Measurements from ENCODE around the gene ENSA. TPM values are rescaled to one million over a fixed set of nuclear protein-coding genes. Genes with fewer than 3 reads are reported as not detected.
"Not testable (repeated sequence)": the region's sequence is repeated elsewhere in the genome, so short reads cannot be mapped to it uniquely, and the experiment has no call there.

The ENSA gene
- total and polyA plus RNA-seq, 3 experiments from 2014 or later = 72.5 to 252 (median 249) TPM

GRCh38 chr1:150596095-150596892, 33.1 kb downstream of the ENSA start:
- peaks cover 0 to 28% (median 6%) of the 10 kb centered on the region in 3 donors for H3K36me3 Mint-ChIP-seq
- CTCF ChIA-PET = interaction anchor here (1.8 kb wide), 1 partner anchor 17 kb away, joined by 5 read pairs; the partner anchor contains the start of gene MCL1

GRCh38 chr1:150582371-150582770, 47.0 kb downstream of the ENSA start:
- Mint-ChIP-seq H3K9me3 (peaks cover 0 to 4% (median 4%) of the 10 kb centered on the region in 5 donors), H3K27ac (peak overlapping the region in 1 of 8 donors; percentile 51), H3K4me3 (no peak overlapping the region), H3K27me3 (peaks cover 0 to 15% of the 10 kb centered on the region in 2 donors), H3K36me3 (peaks cover 17 to 19% (median 18%) of the 10 kb centered on the region in 3 donors), H3K4me1 (peaks cover 15 to 20% (median 20%) of the 10 kb centered on the region in 3 donors)
- Histone ChIP-seq H3K9me3 (ENCODE audit: low read length) (no peaks in the 10 kb centered on the region), H3K27me3 (ENCODE audit: insufficient read depth, low read length, poor library complexity, severe bottlenecking) (no peaks in the 10 kb centered on the region), H3K4me3 (ENCODE audit: low read length) (no peak overlapping the region), H3K36me3 (ENCODE audit: insufficient read depth, low read length) (peaks cover 17% of the 10 kb centered on the region), H3K27ac (ENCODE audit: low read depth, low read length) (no peak overlapping the region), H3K4me1 (ENCODE audit: insufficient read depth, low read length) (no peaks in the 10 kb centered on the region)
- POLR2A ChIA-PET = interaction anchor here (12.5 kb wide), 1 partner anchor 19 kb away, joined by 486 read pairs; no protein-coding TSS in a partner anchor
- no peak for DNase-seq
- CTCF ChIA-PET = interaction anchor here (16.7 kb wide), 1 partner anchor 20 kb away, joined by 325 read pairs; no protein-coding TSS in a partner anchor

More at GRCh38 chr1:150596095-150596892, 33.1 kb downstream of the ENSA start:
- Mint-ChIP-seq H3K4me1 (peaks cover 14 to 19% (median 15%) of the 10 kb centered on the region in 3 donors), H3K4me3 (peak overlapping the region in 4 of 7 donors; percentile 26 to 61 (median 42)), H3K9me3 (no peaks in the 10 kb centered on the region), H3K27me3 (no peaks in the 10 kb centered on the region), H3K27ac (peak overlapping the region in 6 of 8 donors; percentile 80 to 97 (median 89))
- POLR2A ChIA-PET = no interaction called here
- H3K4me3 ChIP-seq (ENCODE audit: low read length) = no peak overlapping the region
- no peaks in the 10 kb centered on the region for H3K27me3 ChIP-seq (ENCODE audit: insufficient read depth, low read length, poor library complexity, severe bottlenecking)
- no peak overlapping the region for H3K27ac ChIP-seq (ENCODE audit: low read depth, low read length)
- H3K36me3 ChIP-seq (ENCODE audit: insufficient read depth, low read length) = no peaks in the 10 kb centered on the region
- H3K4me1 ChIP-seq (ENCODE audit: insufficient read depth, low read length) = no peaks in the 10 kb centered on the region
- H3K9me3 ChIP-seq (ENCODE audit: low read length) = no peaks in the 10 kb centered on the region
- no peak for DNase-seq

- ChIA-PET CTCF (interaction anchor here (6.3 to 16.7 kb wide), 2 partner anchors 13 to 20 kb away, joined by 57 to 325 read pairs; no protein-coding TSS in a partner anchor), POLR2A (interaction anchor here (12.5 kb wide), 1 partner anchor 18 kb away, joined by 486 read pairs; no protein-coding TSS in a partner anchor)
- H3K36me3 ChIP-seq (ENCODE audit: insufficient read depth, low read length) = peaks cover 21% of the 10 kb centered on the region
- H3K4me1 Mint-ChIP-seq = peaks cover 15 to 20% (median 20%) of the 10 kb centered on the region in 3 donors
- H3K9me3 ChIP-seq (ENCODE audit: low read length); H3K27me3 ChIP-seq (ENCODE audit: insufficient read depth, low read length, poor library complexity, severe bottlenecking); H3K9me3 Mint-ChIP-seq; H3K27ac ChIP-seq (ENCODE audit: low read depth, low read length); DNase-seq; H3K4me3 Mint-ChIP-seq; H3K4me3 ChIP-seq (ENCODE audit: low read length); H3K4me1 ChIP-seq (ENCODE audit: insufficient read depth, low read length): not testable (repeated sequence)
- peaks cover 21 to 24% (median 22%) of the 10 kb centered on the region in 3 donors for H3K36me3 Mint-ChIP-seq
- H3K27ac Mint-ChIP-seq = peak overlapping the region in 2 of 8 donors; percentile 43 to 51
- peaks cover 0 to 15% of the 10 kb centered on the region in 2 donors for H3K27me3 Mint-ChIP-seq
These were observed 47.5 kb downstream of the ENSA start for GRCh38 chr1:150581962-150582361.

- not testable (repeated sequence) for H3K27ac ChIP-seq (ENCODE audit: low read depth, low read length); H3K4me3 Mint-ChIP-seq; H3K4me1 ChIP-seq (ENCODE audit: insufficient read depth, low read length); H3K27me3 ChIP-seq (ENCODE audit: insufficient read depth, low read length, poor library complexity, severe bottlenecking); H3K9me3 Mint-ChIP-seq; H3K4me3 ChIP-seq (ENCODE audit: low read length); H3K9me3 ChIP-seq (ENCODE audit: low read length); DNase-seq
- POLR2A ChIA-PET = interaction anchor here (12.5 kb wide), 1 partner anchor 18 kb away, joined by 486 read pairs; no protein-coding TSS in a partner anchor
- Mint-ChIP-seq H3K27me3 (peaks cover 0 to 15% of the 10 kb centered on the region in 2 donors), H3K36me3 (peaks cover 25 to 29% (median 27%) of the 10 kb centered on the region in 3 donors), H3K4me1 (peaks cover 15 to 20% (median 20%) of the 10 kb centered on the region in 3 donors), H3K27ac (peak overlapping the region in 2 of 8 donors; percentile 50 to 94)
- CTCF ChIA-PET = interaction anchor here (2.2 to 16.7 kb wide), 3 partner anchors 12 to 40 kb away, joined by 18 to 325 read pairs (median 57); no protein-coding TSS in a partner anchor
- peaks cover 26% of the 10 kb centered on the region for H3K36me3 ChIP-seq (ENCODE audit: insufficient read depth, low read length)
These were observed 48.0 kb downstream of the ENSA start for GRCh38 chr1:150581437-150581836.

DNA sequence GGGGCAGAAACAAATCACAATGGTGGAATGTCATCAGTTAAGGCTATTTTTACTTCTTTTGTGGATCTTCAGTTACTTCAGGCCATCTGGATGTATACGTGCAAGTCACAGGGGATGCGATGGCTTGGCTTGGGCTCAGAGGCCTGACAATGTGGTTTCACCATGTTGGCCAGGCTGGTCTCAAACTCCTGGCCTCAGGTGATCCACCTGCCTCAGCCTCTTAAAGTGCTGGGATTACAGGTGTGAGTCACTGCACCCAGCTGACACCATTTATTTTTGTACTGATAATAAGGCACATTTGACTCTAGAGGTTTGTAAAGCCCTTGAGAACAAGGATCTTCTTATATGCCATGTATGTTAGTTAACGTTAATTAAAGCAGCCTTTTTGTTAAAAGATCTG, 48.4 kb downstream of the ENSA start:
- not testable (repeated sequence) for DNase-seq; H3K4me3 ChIP-seq (ENCODE audit: low read length); H3K4me1 ChIP-seq (ENCODE audit: insufficient read depth, low read length); H3K27me3 ChIP-seq (ENCODE audit: insufficient read depth, low read length, poor library complexity, severe bottlenecking); H3K27ac ChIP-seq (ENCODE audit: low read depth, low read length); H3K9me3 ChIP-seq (ENCODE audit: low read length); H3K9me3 Mint-ChIP-seq
- peaks cover 0 to 15% of the 10 kb centered on the region in 2 donors for H3K27me3 Mint-ChIP-seq
- peaks cover 30 to 34% (median 31%) of the 10 kb centered on the region in 3 donors for H3K36me3 Mint-ChIP-seq
- H3K4me3 Mint-ChIP-seq = peak overlapping the region in 5 of 7 donors; percentile 55 to 100 (median 96)
- peak overlapping the region; percentile 18 to 98 (median 96) for H3K27ac Mint-ChIP-seq
- POLR2A ChIA-PET = interaction anchor here (12.5 kb wide), 1 partner anchor 18 kb away, joined by 486 read pairs; no protein-coding TSS in a partner anchor
- CTCF ChIA-PET = interaction anchor here (2.2 to 16.7 kb wide), 3 partner anchors 12 to 40 kb away, joined by 18 to 325 read pairs (median 57); no protein-coding TSS in a partner anchor
- H3K36me3 ChIP-seq (ENCODE audit: insufficient read depth, low read length) = peaks cover 31% of the 10 kb centered on the region
- H3K4me1 Mint-ChIP-seq = peaks cover 16 to 23% (median 22%) of the 10 kb centered on the region in 3 donors

DNA sequence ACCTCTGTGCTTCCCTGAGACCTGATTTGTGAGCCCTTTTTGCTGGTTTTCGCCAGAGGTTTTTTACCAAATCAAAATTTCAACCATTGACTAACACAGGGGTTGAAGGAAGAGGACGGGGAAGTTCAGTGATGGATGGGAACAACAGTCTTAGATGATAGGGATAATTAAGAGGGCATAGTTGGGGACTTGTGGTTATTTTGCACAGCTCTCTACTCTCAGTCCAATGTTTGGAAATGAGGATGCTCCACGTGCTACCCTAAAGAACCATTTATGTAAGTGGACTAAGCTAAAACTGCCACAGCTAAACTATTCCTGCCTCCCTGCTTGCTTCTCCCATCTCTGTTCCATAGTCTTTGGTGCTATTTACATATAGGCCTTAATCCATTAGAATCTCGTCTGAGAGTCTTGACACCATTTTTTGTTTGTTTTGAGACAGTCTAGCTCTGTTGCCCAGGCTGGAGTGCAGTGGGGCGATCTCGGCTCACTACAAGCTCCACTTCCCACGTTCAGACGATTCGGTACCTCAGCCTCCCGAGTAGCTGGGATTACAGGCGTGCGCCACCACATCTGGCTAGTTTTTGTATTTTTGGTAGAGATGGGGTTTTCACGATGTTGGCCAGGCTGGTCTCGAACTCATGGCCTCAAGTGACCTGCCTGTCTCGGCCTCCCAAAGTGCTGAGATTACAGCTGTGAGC, 49.3 kb downstream of the ENSA start:
- POLR2A ChIA-PET = interaction anchor here (0.6 to 12.5 kb wide), 16 partner anchors 10 to 693 kb away, joined by 3 to 486 read pairs (median 6); partner anchors contain the start of genes CTSS, ENSA, GOLPH3L and RPRD2

More for the DNA sequence above, 49.3 kb downstream of the ENSA start:
- Histone ChIP-seq H3K9me3 (ENCODE audit: low read length) (no peaks in the 10 kb centered on the region), H3K27me3 (ENCODE audit: insufficient read depth, low read length, poor library complexity, severe bottlenecking) (no peaks in the 10 kb centered on the region), H3K4me3 (ENCODE audit: low read length) (peak overlapping the region; percentile 76), H3K27ac (ENCODE audit: low read depth, low read length) (peak overlapping the region; percentile 99), H3K4me1 (ENCODE audit: insufficient read depth, low read length) (no peaks in the 10 kb centered on the region), H3K36me3 (ENCODE audit: insufficient read depth, low read length) (peaks cover 39% of the 10 kb centered on the region)
- Mint-ChIP-seq H3K4me3 (peak overlapping the region; percentile 85 to 100 (median 96)), H3K27ac (peak overlapping the region; percentile 90 to 98 (median 96)), H3K27me3 (peaks cover 0 to 18% of the 10 kb centered on the region in 2 donors), H3K36me3 (peaks cover 37 to 42% (median 40%) of the 10 kb centered on the region in 3 donors), H3K9me3 (peaks cover 0 to 4% (median 4%) of the 10 kb centered on the region in 5 donors), H3K4me1 (peaks cover 25 to 32% (median 31%) of the 10 kb centered on the region in 3 donors)
- no peak for DNase-seq
- CTCF ChIA-PET = interaction anchor here (1.1 to 16.7 kb wide), 9 partner anchors 9 to 49 kb away, joined by 3 to 325 read pairs (median 5); partner anchors contain the start of gene ENSA

Data from CD8-positive, alpha-beta memory T cell (primary cell).